Heart left ventricle (tissue), 13 donors: Measurements from ENCODE around the gene TRPV5.

Experiments
- CTCF ChIP-seq, 12 donors: fragments of 200-600 bp; sonication (generic) in 4 of 12; IDR thresholded peaks; one replicate each; pipeline versions ENCODE4 v1.5.0 to v1.8.0; 2018 to 2022; ENCODE audit warnings: antibody characterized with exemption in 12 of 12, mild to moderate bottlenecking in 5 of 12
- POLR2A ChIP-seq, 2 donors: fragments of 450-650 bp; IDR thresholded peaks; one replicate each; pipeline ENCODE4 v1.6.1; 2017; ENCODE audit warnings: antibody characterized with exemption in 2 of 2, mild to moderate bottlenecking in 2 of 2, moderate library complexity in 2 of 2
- donor health status: ischemic (EF 13 %, LVEDD 7.1; RV severe dilation, severe dysfunction).
- donor health status: DM: no; HTN: yes; CAD: no.
- donor health status: DM: no; HTN: no; CAD: no.
- donor health status: ischemic (EF 25% LVEDD 6.9; RV normal size, moderate dysfunction).
- donor health status: ischemic (EF 25% LVEDD 5.7; RV mildly dilated, moderate dysfunction).
- donor health status: ischemic (EF 35%, LVEDD 5.7; RV mildly dilated, moderate dysfunction).
- donor health status: nonischemic (EF 11% LVEDD 7.7; RV severe dilation, severe dysfunction).
- donor health status: DM: yes; HTN: yes; CAD: no.
- donor health status: PGD.
- donor health status: ischemic (EF 29% LVEDD 5.4; RV normal size, mild dysfunction).
- donor health status: nonischemic (EF 23%, LVEDD 6.1; RV moderate dilation, normal function).

- TF ChIP-seq CTCF (IDR thresholded peaks at IDR 0.05) (no peak), POLR2A (IDR thresholded peaks at IDR 0.05) (no peak)
Observed at GRCh38 chr7:142864980-142865747, 68.4 kb downstream of the TRPV5 start.
